Activated B cell treated with CpG ODN at 0.5 μM for 24 hours (primary cell): Measurements from ENCODE around the gene NAA80. TPM values are rescaled to one million over a fixed set of nuclear protein-coding genes. Genes with fewer than 3 reads are reported as not detected.

Experiments
- ATAC-seq: fragments of 200-7000 bp; cut with Tn5 transposase; one replicate; pipeline ENCODE4 v1.10.0; 2021; ENCODE audit warnings: low read depth, mild to moderate bottlenecking, moderate library complexity
- CTCF ChIA-PET: fragments of 350-600 bp; sonication (Branson Sonifier 250); formaldehyde crosslinking; loops from one replicate; lab custom pipeline; 2021; ENCODE audit warnings: antibody characterized with exemption; lab: Charles Lee
- POLR2A ChIA-PET: fragments of 350-600 bp; sonication (Branson Sonifier 250); formaldehyde crosslinking; loops from one replicate; lab custom pipeline; 2021; ENCODE audit warnings: antibody characterized with exemption; lab: Charles Lee
- DNase-seq: peaks from one replicate; pipeline ENCODE4 v3.0.0; 2022
- H3K27ac Mint-ChIP-seq: one replicate; pipeline ENCODE4 v1.8.0; 2020; ENCODE audit warnings: mixed read lengths
- H3K27me3 Mint-ChIP-seq: one replicate; pipeline ENCODE4 v1.8.0; 2021; ENCODE audit warnings: mixed read lengths
- H3K36me3 Mint-ChIP-seq: one replicate; pipeline ENCODE4 v1.8.0; 2021; ENCODE audit warnings: low read depth, mixed read lengths
- H3K4me1 Mint-ChIP-seq: one replicate; pipeline ENCODE4 v1.8.0; 2021; ENCODE audit warnings: mixed read lengths
- H3K4me3 Mint-ChIP-seq: one replicate; pipeline ENCODE4 v1.8.0; 2020; ENCODE audit warnings: mild to moderate bottlenecking, mixed read lengths
- H3K9me3 Mint-ChIP-seq: one replicate; pipeline ENCODE4 v1.8.0; 2020; ENCODE audit warnings: mixed read lengths
- intact Hi-C: fragments of 100-400 bp; cut with micrococcal nuclease; formaldehyde crosslinking; loops from one replicate; pipeline ENCODE4 v1.15.1; 2024
- total RNA-seq: library from RNA; stranded (reverse); gene quantifications from 2 replicates; pipeline ENCODE4 v1.2.3, GENCODE V29; 2022
- TF ChIP-seq, protein P1 (sequence below): fragments of 200-600 bp; IDR thresholded peaks from one replicate; pipeline ENCODE4 v1.8.0; 2022; ENCODE audit warnings: antibody characterized with exemption, mild to moderate bottlenecking

Gene NAA80
- total RNA-seq, 1 donor from 2014 or later = 24.8 TPM

DNA sequence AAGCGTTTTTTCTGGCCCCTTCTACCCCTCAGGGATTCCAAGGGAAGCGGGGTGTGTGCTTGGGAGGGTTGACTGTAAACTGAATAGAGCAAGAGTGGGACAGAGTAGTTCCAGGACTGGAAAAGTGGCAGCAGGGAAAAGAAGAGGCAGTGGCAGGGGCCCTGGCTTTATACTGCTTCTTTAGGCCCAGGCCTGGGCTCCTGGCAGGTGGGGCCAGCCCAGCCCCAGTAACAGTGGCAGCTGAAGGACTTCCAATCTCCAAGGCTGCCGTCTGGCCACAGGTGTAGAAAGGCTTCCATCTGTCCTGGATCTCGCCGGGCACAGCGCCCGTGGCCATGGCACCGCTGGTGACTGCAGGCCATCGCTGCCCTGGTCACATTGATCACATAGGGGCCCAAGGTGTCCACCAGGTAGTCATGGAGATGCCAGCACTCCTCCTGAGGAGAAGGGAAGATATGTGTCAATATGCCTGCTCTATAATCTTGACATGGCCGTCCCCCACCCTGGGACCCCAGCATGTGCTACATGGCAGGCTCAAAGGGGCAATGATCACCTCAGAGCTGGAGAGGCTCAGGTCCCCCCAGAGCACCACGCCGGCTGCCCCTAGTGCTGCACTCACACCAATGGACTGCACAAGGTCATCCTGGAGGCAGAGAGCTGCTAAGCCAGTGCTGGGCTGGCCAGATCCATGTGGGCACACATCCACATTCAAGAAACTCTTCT, 6.0 kb downstream of the NAA80 start:
- H3K27me3 Mint-ChIP-seq = no peaks in the 10 kb centered on the region
- intact Hi-C loops = loop anchor here (2.0 to 10.0 kb wide), 3 partner anchors 488 to 1268 kb away; partner anchors contain the start of genes AMIGO3, IMPDH2, INKA1 and NDUFAF3
- no peaks in the 10 kb centered on the region for H3K9me3 Mint-ChIP-seq
- TF ChIP-seq, protein P1, sequence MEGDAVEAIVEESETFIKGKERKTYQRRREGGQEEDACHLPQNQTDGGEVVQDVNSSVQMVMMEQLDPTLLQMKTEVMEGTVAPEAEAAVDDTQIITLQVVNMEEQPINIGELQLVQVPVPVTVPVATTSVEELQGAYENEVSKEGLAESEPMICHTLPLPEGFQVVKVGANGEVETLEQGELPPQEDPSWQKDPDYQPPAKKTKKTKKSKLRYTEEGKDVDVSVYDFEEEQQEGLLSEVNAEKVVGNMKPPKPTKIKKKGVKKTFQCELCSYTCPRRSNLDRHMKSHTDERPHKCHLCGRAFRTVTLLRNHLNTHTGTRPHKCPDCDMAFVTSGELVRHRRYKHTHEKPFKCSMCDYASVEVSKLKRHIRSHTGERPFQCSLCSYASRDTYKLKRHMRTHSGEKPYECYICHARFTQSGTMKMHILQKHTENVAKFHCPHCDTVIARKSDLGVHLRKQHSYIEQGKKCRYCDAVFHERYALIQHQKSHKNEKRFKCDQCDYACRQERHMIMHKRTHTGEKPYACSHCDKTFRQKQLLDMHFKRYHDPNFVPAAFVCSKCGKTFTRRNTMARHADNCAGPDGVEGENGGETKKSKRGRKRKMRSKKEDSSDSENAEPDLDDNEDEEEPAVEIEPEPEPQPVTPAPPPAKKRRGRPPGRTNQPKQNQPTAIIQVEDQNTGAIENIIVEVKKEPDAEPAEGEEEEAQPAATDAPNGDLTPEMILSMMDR = no peak
- peaks cover 25% of the 10 kb centered on the region for H3K4me1 Mint-ChIP-seq
- POLR2A ChIA-PET = interaction anchor here (0.9 to 2.0 kb wide), 5 partner anchors 28 to 204 kb away, joined by 3 to 25 read pairs (median 5); partner anchors contain the start of gene RBM5
- peaks cover 31% of the 10 kb centered on the region for H3K36me3 Mint-ChIP-seq
- ATAC-seq (no peak), DNase-seq (no peak)
- CTCF ChIA-PET = interaction anchor here (0.6 to 1.5 kb wide), 2 partner anchors 99 to 624 kb away, joined by 4 to 5 read pairs; no protein-coding TSS in a partner anchor
- H3K4me3 Mint-ChIP-seq = peak overlapping the region; percentile 86
- peak overlapping the region; percentile 95 for H3K27ac Mint-ChIP-seq

DNA sequence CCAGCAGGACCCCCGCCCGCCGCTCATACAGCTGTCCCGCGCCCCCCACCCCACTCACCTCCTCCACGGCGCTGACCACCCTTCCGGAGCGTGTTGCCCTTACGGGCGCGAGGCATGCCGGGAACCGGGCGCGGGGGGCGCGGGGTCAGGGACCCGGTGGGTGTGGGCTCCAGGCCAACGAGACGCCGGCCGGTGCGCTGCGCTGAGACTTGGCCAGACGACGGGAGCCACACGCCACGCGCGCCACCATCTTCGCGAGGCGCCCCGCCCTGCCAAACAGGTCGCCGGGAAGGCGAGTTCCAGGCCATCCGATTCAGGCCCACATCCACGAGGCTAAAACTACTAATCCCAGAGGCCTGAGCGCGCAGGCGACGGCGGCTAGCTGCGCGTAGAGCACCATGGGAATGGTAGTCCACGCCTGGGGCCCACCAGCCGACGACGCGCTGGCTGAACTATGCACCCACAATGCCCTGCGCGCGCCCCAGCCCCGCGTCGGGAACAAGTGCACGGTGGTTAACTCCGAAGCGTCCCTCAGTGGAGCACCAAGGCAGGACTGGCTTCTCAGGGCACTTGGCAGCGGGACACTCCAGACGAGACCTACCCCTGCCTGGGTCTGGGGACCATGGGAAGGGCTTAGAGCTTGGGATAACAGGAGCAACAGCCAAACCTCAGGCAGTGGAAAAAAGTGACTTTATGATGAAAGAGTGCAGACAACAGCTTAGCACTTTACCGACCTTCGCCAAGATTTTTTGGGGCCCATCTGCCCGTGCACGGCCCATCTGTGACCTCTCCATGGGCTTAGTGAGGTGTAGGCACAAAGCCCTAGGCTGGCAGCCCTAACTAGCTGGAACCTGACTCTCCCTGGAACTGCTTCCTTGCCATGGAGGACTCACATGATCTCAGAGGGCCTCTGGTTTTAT, 6.8 kb downstream of the NAA80 start, which contains the start of gene IFRD2:
Gene IFRD2, minus strand, starts transcription at position 271 of the 920 bp plus-strand sequence. Its CDS starts 155 bp downstream, at position 116.
- POLR2A ChIA-PET = interaction anchor here (0.9 to 2.0 kb wide), 15 partner anchors 11 to 204 kb away, joined by 3 to 25 read pairs (median 6); partner anchors contain the start of genes CYB561D2, NPRL2, RASSF1 and RBM5
- TF ChIP-seq, protein P1 = no peak
- Mint-ChIP-seq H3K9me3 (no peaks in the 10 kb centered on the region), H3K27ac (peak within 1 kb of the TSS; percentile 95), H3K27me3 (no peaks in the 10 kb centered on the region), H3K4me1 (peaks cover 20% of the 10 kb centered on the region), H3K36me3 (peaks cover 39% of the 10 kb centered on the region), H3K4me3 (peak within 1 kb of the TSS; percentile 86)
- ATAC-seq (peak; percentile 99), DNase-seq (peak; percentile 87)
- intact Hi-C loops = loop anchor here (1.0 to 10.0 kb wide), 10 partner anchors 29 to 1268 kb away; partner anchors contain the start of genes AMIGO3, CYB561D2, IMPDH2 and INKA1
- CTCF ChIA-PET = interaction anchor here (0.6 to 1.8 kb wide), 3 partner anchors 67 to 623 kb away, joined by 4 to 5 read pairs (median 4); no protein-coding TSS in a partner anchor

DNA sequence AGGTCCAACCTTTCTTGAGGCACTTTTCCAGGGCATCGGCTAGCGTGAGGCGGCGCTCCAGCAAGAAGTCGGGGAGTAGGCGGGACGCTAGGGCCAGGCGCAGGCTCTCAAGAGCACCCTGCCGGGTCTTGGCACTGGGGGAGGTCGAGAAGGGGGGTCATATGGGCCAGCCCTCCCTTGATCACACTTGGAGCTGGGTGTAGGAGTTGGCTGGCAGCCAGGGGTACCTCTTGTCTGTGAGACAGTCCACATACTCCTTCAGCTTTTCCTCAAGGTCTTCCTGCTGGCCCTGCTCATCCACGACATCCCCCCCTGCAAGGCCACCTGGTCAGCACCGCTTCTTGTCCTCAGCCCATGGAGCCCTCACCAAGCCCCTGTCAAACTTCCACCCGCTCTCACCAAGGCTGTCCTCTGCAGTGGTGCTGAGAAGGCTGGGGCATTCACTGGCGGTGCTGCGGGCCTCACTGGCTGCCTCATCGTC, 9.0 kb downstream of the NAA80 start:
- DNase-seq = no peak
- peaks cover 51% of the 10 kb centered on the region for H3K36me3 Mint-ChIP-seq
- H3K4me1 Mint-ChIP-seq = peaks cover 16% of the 10 kb centered on the region
- peak overlapping the region; percentile 7 for H3K4me3 Mint-ChIP-seq
- ChIA-PET POLR2A (no interaction called here), CTCF (no interaction called here)
- H3K27me3 Mint-ChIP-seq = no peaks in the 10 kb centered on the region
- TF ChIP-seq, protein P1 = no peak
- no peak overlapping the region for H3K27ac Mint-ChIP-seq
- intact Hi-C loops = loop anchor here (10.0 kb wide), 2 partner anchors 485 to 1265 kb away; partner anchors contain the start of genes IMPDH2, INKA1 and NDUFAF3
- ATAC-seq = no peak
- no peaks in the 10 kb centered on the region for H3K9me3 Mint-ChIP-seq

DNA sequence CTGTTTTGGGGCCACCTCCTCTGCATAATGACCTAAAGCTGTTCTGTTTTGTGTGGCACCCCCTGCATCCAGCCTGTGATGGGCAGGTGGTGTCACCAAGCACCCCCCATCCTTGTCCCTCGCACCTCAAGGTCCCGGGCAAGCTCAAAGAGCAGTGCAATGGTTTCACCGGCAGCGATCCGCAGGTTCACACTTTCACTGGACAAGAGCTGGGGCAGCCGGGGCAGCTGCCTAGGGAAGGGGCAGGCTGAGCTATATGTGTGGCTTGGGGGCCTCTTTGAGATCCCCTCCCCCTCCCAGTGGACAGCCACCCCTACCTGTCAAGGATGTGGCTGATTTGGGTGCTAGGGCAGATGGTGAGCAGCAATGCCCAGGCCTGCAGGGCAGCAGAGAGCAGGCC, 10.1 kb downstream of the NAA80 start:
- Mint-ChIP-seq H3K36me3 (peaks cover 51% of the 10 kb centered on the region), H3K9me3 (no peaks in the 10 kb centered on the region), H3K4me1 (peaks cover 16% of the 10 kb centered on the region), H3K27me3 (no peaks in the 10 kb centered on the region), H3K27ac (no peak overlapping the region), H3K4me3 (no peak overlapping the region)
- ATAC-seq = no peak
- intact Hi-C loops = no loop called here
- no peak for DNase-seq
- ChIA-PET POLR2A (no interaction called here), CTCF (no interaction called here)
- TF ChIP-seq, protein P1 = no peak
